Measurements from ENCODE around the gene CNTNAP2.

DNA sequence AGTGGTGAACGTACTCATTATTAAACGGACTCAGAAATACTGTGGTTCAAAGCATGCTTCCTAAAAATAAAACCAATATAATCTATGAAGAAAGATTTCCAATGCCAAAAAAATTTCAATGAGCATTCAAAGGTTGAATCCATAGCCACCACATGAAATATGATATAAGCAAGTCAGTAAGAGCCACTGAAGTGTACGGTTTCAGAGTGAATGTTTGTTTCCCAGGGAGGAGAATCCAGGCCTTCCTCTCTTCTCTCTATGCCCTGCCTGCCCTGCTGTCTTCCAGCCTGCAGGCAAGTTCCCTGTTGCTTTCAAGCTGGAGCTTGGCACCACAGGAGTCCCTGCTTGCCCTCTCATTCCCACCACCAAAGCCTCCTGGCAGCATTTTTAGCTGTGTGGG lies 1302.4 kb downstream of the CNTNAP2 start:
- no peak for TF ChIP-seq GTF2F1 (IDR thresholded peaks at IDR 0.05; ENCODE audit: borderline replicate concordance, low read depth, low read length)
- TF ChIP-seq YY1 (IDR thresholded peaks at IDR 0.05; ENCODE audit: low read depth, low read length), result no peak
- TF ChIP-seq POLR2AphosphoS5 (IDR thresholded peaks at IDR 0.05; ENCODE audit: low read depth, low read length), result no peak
- TF ChIP-seq POLR2A (IDR thresholded peaks at IDR 0.05; ENCODE audit: control extremely low read depth in 1 of 2, low read depth in 2 of 2, low read length in 2 of 2), result no peak
- TF ChIP-seq, protein P1, sequence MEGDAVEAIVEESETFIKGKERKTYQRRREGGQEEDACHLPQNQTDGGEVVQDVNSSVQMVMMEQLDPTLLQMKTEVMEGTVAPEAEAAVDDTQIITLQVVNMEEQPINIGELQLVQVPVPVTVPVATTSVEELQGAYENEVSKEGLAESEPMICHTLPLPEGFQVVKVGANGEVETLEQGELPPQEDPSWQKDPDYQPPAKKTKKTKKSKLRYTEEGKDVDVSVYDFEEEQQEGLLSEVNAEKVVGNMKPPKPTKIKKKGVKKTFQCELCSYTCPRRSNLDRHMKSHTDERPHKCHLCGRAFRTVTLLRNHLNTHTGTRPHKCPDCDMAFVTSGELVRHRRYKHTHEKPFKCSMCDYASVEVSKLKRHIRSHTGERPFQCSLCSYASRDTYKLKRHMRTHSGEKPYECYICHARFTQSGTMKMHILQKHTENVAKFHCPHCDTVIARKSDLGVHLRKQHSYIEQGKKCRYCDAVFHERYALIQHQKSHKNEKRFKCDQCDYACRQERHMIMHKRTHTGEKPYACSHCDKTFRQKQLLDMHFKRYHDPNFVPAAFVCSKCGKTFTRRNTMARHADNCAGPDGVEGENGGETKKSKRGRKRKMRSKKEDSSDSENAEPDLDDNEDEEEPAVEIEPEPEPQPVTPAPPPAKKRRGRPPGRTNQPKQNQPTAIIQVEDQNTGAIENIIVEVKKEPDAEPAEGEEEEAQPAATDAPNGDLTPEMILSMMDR (IDR thresholded peaks at IDR 0.05; ENCODE audit: control extremely low read depth in 1 of 3, insufficient read depth in 1 of 3, low read depth in 1 of 3, low read length in 3 of 3), result no peak
- TF ChIP-seq CREB1 (IDR thresholded peaks at IDR 0.05), result no peak
- no peak for TF ChIP-seq MAFK (IDR thresholded peaks at IDR 0.05; ENCODE audit: low read depth, low read length)
- no peak for TF ChIP-seq EGR1 (IDR thresholded peaks at IDR 0.05; ENCODE audit: borderline replicate concordance, low read depth, low read length)
